Choroid plexus epithelial cell (primary cell): ENCODE data around the gene ACTG1.

Source experiments
- DNase-seq: peaks from one replicate; pipeline ENCODE4 v3.0.0-alpha.2; 2010; ENCODE audit warnings: low read depth
- H3K4me3 ChIP-seq: 2 replicates; pipeline ENCODE4 v1.5.1; 2011; ENCODE audit warnings: low read depth, mild to moderate bottlenecking, control low read depth, low read length, moderate library complexity
- TF ChIP-seq, protein P1 (sequence below): conservative IDR thresholded peaks from 2 replicates; pipeline ENCODE4 v1.5.1; 2011; ENCODE audit warnings: low read depth, mild to moderate bottlenecking, control low read depth, inconsistent platforms, low read length, moderate library complexity

Gene ACTG1

DNA sequence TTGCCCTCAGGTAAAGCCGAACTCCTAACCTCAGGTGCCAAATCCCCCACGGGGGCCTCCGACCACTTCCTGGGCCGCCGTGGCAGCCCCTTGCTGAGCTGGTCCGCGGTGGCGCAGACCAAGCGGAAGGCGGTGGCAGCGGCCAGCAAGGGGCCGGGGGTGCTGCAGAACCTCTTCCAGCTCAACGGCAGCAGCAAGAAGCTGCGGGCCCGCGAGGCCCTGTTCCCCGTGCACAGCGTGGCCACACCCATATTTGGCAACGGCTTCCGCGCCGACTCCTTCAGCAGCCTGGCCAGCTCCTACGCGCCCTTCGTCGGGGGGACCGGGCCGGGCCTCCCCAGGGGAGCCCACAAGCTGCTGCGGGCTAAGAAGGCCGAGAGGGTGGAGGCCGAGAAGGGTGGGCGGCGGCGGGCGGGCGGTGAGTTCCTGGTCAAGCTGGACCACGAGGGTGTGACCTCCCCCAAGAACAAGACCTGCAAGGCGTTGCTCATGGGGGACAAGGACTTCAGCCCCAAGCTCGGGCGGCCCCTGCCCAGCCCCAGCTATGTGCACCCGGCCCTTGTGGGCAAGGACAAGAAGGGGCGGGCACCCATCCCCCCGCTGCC lies 51.6 kb downstream of the ACTG1 start:
- no peak for DNase-seq
- no peak overlapping the region for H3K4me3 ChIP-seq
- TF ChIP-seq, protein P1, sequence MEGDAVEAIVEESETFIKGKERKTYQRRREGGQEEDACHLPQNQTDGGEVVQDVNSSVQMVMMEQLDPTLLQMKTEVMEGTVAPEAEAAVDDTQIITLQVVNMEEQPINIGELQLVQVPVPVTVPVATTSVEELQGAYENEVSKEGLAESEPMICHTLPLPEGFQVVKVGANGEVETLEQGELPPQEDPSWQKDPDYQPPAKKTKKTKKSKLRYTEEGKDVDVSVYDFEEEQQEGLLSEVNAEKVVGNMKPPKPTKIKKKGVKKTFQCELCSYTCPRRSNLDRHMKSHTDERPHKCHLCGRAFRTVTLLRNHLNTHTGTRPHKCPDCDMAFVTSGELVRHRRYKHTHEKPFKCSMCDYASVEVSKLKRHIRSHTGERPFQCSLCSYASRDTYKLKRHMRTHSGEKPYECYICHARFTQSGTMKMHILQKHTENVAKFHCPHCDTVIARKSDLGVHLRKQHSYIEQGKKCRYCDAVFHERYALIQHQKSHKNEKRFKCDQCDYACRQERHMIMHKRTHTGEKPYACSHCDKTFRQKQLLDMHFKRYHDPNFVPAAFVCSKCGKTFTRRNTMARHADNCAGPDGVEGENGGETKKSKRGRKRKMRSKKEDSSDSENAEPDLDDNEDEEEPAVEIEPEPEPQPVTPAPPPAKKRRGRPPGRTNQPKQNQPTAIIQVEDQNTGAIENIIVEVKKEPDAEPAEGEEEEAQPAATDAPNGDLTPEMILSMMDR, result no peak
